ENCODE results near the gene HNRNPUL2. TPM values are rescaled to one million over a fixed set of nuclear protein-coding genes. Genes with fewer than 3 reads are reported as not detected.

The HNRNPUL2 gene
- total and polyA plus RNA-seq, 2 donors (not counting 1 experiment from before 2014, with no cell fraction given): 14.5 to 18.8 TPM

GRCh38 chr11:62726156-62726914, 922 bp downstream of the HNRNPUL2 start:
- Histone ChIP-seq H3K27ac (ENCODE audit: insufficient read depth, low read length) (peak overlapping the region; percentile 92), H4K20me1 (ENCODE audit: control insufficient read depth, extremely low read depth, insufficient read depth, low read length) (peaks cover 4% of the 10 kb centered on the region), H2AFZ (ENCODE audit: low read length) (no peak overlapping the region), H3K79me2 (ENCODE audit: control insufficient read depth, insufficient read depth, low read length) (peaks cover 81% of the 10 kb centered on the region), H3K9ac (ENCODE audit: insufficient read depth, low read length) (peak overlapping the region; percentile 85), H3K4me3 (replicated peaks in 1 of 4; ENCODE audit: control extremely low read depth in 1 of 4, insufficient read depth in 1 of 4, low read depth in 3 of 4, low read length in 4 of 4) (peak overlapping the region; percentile 63 to 99 (median 94)), H3K36me3 (ENCODE audit: control insufficient read depth, insufficient read depth, low read length) (peaks cover 5% of the 10 kb centered on the region), H3K27me3 (ENCODE audit: control insufficient read depth, insufficient read depth, low read length) (no peaks in the 10 kb centered on the region), H3K4me1 (ENCODE audit: control insufficient read depth, extremely low read depth, insufficient read depth, low read length) (peaks cover 3% of the 10 kb centered on the region), H3K9me3 (ENCODE audit: control insufficient read depth, insufficient read depth, low read depth, low read length) (no peaks in the 10 kb centered on the region), H3K4me2 (ENCODE audit: extremely low read depth, insufficient read depth, low read length) (peak overlapping the region; percentile 82)
- TF ChIP-seq EZH2 (IDR thresholded peaks at IDR 0.05; ENCODE audit: low read length, missing control alignments): no peak
- TF ChIP-seq, protein P1, sequence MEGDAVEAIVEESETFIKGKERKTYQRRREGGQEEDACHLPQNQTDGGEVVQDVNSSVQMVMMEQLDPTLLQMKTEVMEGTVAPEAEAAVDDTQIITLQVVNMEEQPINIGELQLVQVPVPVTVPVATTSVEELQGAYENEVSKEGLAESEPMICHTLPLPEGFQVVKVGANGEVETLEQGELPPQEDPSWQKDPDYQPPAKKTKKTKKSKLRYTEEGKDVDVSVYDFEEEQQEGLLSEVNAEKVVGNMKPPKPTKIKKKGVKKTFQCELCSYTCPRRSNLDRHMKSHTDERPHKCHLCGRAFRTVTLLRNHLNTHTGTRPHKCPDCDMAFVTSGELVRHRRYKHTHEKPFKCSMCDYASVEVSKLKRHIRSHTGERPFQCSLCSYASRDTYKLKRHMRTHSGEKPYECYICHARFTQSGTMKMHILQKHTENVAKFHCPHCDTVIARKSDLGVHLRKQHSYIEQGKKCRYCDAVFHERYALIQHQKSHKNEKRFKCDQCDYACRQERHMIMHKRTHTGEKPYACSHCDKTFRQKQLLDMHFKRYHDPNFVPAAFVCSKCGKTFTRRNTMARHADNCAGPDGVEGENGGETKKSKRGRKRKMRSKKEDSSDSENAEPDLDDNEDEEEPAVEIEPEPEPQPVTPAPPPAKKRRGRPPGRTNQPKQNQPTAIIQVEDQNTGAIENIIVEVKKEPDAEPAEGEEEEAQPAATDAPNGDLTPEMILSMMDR (conservative IDR thresholded peaks at IDR 0.05 in 1 of 2, IDR thresholded peaks at IDR 0.05 in 1 of 2; ENCODE audit: low read depth in 1 of 2, low read length in 2 of 2): no peak
- DNase-seq (ENCODE audit: low read depth in 2 of 2): no peak

DNA sequence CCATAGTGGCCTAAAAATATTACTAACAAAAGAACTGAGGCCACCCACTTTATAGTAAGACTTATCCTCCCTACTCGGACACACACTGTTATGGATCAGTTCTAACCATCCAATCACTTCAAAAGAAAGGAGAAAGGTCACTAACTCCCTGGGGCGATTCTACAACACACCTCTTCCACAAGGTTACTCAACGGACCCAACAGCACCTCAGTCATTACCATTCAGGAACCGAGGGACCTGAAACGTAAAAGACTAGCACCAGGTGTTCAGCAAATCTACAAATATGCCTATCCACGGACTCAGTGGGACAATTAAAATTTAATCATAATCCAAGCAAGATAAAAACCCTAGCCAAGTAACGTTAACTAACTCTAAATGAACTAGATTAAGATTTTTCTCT, 1.6 kb downstream of the HNRNPUL2 start:
- Histone ChIP-seq H3K4me3 (replicated peaks in 1 of 4; ENCODE audit: control extremely low read depth in 1 of 4, insufficient read depth in 1 of 4, low read depth in 3 of 4, low read length in 4 of 4) (peak overlapping the region; percentile 63 to 99 (median 94)), H3K9me3 (ENCODE audit: control insufficient read depth, insufficient read depth, low read depth, low read length) (no peaks in the 10 kb centered on the region), H3K79me2 (ENCODE audit: control insufficient read depth, insufficient read depth, low read length) (peaks cover 82% of the 10 kb centered on the region), H2AFZ (ENCODE audit: low read length) (no peak overlapping the region), H3K27me3 (ENCODE audit: control insufficient read depth, insufficient read depth, low read length) (no peaks in the 10 kb centered on the region), H3K4me2 (ENCODE audit: extremely low read depth, insufficient read depth, low read length) (peak overlapping the region; percentile 82), H3K4me1 (ENCODE audit: control insufficient read depth, extremely low read depth, insufficient read depth, low read length) (peaks cover 2% of the 10 kb centered on the region), H3K27ac (ENCODE audit: insufficient read depth, low read length) (peak overlapping the region; percentile 92), H4K20me1 (ENCODE audit: control insufficient read depth, extremely low read depth, insufficient read depth, low read length) (peaks cover 4% of the 10 kb centered on the region), H3K9ac (ENCODE audit: insufficient read depth, low read length) (peak overlapping the region; percentile 85), H3K36me3 (ENCODE audit: control insufficient read depth, insufficient read depth, low read length) (peaks cover 8% of the 10 kb centered on the region)
- DNase-seq (ENCODE audit: low read depth in 2 of 2): no peak
- TF ChIP-seq EZH2 (IDR thresholded peaks at IDR 0.05; ENCODE audit: low read length, missing control alignments): no peak
- TF ChIP-seq, protein P1 (conservative IDR thresholded peaks at IDR 0.05 in 1 of 2, IDR thresholded peaks at IDR 0.05 in 1 of 2; ENCODE audit: low read depth in 1 of 2, low read length in 2 of 2): no peak

DNA sequence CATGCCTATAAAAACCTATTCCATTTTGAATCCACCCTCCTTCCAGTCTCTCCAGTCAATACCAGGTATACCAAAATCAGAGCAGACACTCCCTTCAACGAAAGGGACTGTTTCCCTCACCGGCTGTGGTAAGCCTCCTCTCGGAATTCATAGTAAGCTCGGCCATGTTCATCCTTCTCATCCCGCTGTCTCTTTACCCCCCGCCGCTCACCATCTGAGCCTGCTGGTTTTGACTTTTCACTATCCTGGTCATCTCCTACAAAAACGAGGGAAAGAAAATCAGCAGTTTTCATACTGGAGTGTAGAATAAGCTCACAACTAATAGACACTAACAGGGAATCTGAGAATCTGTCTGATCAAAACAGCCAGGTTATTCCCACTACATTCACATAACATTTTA, 3.1 kb downstream of the HNRNPUL2 start:
- H3K27me3 ChIP-seq (ENCODE audit: control insufficient read depth, insufficient read depth, low read length): no peaks in the 10 kb centered on the region
- no peak for DNase-seq (ENCODE audit: low read depth in 2 of 2)
- TF ChIP-seq EZH2 (IDR thresholded peaks at IDR 0.05; ENCODE audit: low read length, missing control alignments): no peak
- TF ChIP-seq, protein P1 (conservative IDR thresholded peaks at IDR 0.05 in 1 of 2, IDR thresholded peaks at IDR 0.05 in 1 of 2; ENCODE audit: low read depth in 1 of 2, low read length in 2 of 2): no peak
- no peak overlapping the region for H3K27ac ChIP-seq (ENCODE audit: insufficient read depth, low read length)
- peaks cover 4% of the 10 kb centered on the region for H4K20me1 ChIP-seq (ENCODE audit: control insufficient read depth, extremely low read depth, insufficient read depth, low read length)
- no peaks in the 10 kb centered on the region for H3K4me1 ChIP-seq (ENCODE audit: control insufficient read depth, extremely low read depth, insufficient read depth, low read length)
- H3K9me3 ChIP-seq (ENCODE audit: control insufficient read depth, insufficient read depth, low read depth, low read length): no peaks in the 10 kb centered on the region
- peak overlapping the region; percentile 63 to 99 (median 94) for H3K4me3 ChIP-seq (replicated peaks in 1 of 4; ENCODE audit: control extremely low read depth in 1 of 4, insufficient read depth in 1 of 4, low read depth in 3 of 4, low read length in 4 of 4)
- no peak overlapping the region for H3K9ac ChIP-seq (ENCODE audit: insufficient read depth, low read length)
- peak overlapping the region; percentile 95 for H3K4me2 ChIP-seq (ENCODE audit: extremely low read depth, insufficient read depth, low read length)
- peaks cover 77% of the 10 kb centered on the region for H3K79me2 ChIP-seq (ENCODE audit: control insufficient read depth, insufficient read depth, low read length)
- H2AFZ ChIP-seq (ENCODE audit: low read length): no peak overlapping the region
- peaks cover 21% of the 10 kb centered on the region for H3K36me3 ChIP-seq (ENCODE audit: control insufficient read depth, insufficient read depth, low read length)
